Measurements from ENCODE around the gene TIMM44.
"Not testable (repeated sequence)": the region's sequence is repeated elsewhere in the genome, so short reads cannot be mapped to it uniquely, and the experiment has no call there.

The TIMM44 gene

GRCh38 chr19:7902796-7903243 lies 40.6 kb downstream of the TIMM44 start:
- peak overlapping the region; percentile 83 for H3K4me3 ChIP-seq (ENCODE audit: low read depth, low read length)

- H3K4me3 ChIP-seq (ENCODE audit: low read depth, low read length) = no peak overlapping the region
Observed at GRCh38 chr19:7901337-7901736, 42.1 kb downstream of the TIMM44 start.

GRCh38 chr19:7900931-7901330 lies 42.5 kb downstream of the TIMM44 start:
- H3K4me3 ChIP-seq (ENCODE audit: low read depth, low read length) = no peak overlapping the region

GRCh38 chr19:7900401-7900870 lies 43.0 kb downstream of the TIMM44 start:
- H3K4me3 ChIP-seq (ENCODE audit: low read depth, low read length) = no peak overlapping the region

- no peak overlapping the region for H3K4me3 ChIP-seq (ENCODE audit: low read depth, low read length)
Observed at GRCh38 chr19:7899751-7900378, 43.6 kb downstream of the TIMM44 start.

GRCh38 chr19:7898967-7899366 lies 44.5 kb downstream of the TIMM44 start:
- H3K4me3 ChIP-seq (ENCODE audit: low read depth, low read length) = no peak overlapping the region

- H3K4me3 ChIP-seq (ENCODE audit: low read depth, low read length) = no peak overlapping the region
Observed at GRCh38 chr19:7897292-7897691, 46.2 kb downstream of the TIMM44 start.

- no peak overlapping the region for H3K4me3 ChIP-seq (ENCODE audit: low read depth, low read length)
Observed at GRCh38 chr19:7895565-7895964, 47.9 kb downstream of the TIMM44 start.

- H3K4me3 ChIP-seq (ENCODE audit: low read depth, low read length) = no peak overlapping the region
Observed at GRCh38 chr19:7894612-7895309, 48.7 kb downstream of the TIMM44 start.

- H3K4me3 ChIP-seq (ENCODE audit: low read depth, low read length) = not testable (repeated sequence)
Observed at GRCh38 chr19:7893362-7894101, 49.9 kb downstream of the TIMM44 start.

GRCh38 chr19:7888826-7889217 lies 54.6 kb downstream of the TIMM44 start:
- peak overlapping the region; percentile 50 for H3K4me3 ChIP-seq (ENCODE audit: low read depth, low read length)

GRCh38 chr19:7888145-7888825 lies 55.2 kb downstream of the TIMM44 start, which contains the start of gene LRRC8E:
Gene LRRC8E (plus strand): TSS chr19:7888510. CDS start chr19:7895604, 7,094 bp downstream.
- peak within 1 kb of the TSS; percentile 50 for H3K4me3 ChIP-seq (ENCODE audit: low read depth, low read length)

- H3K4me3 ChIP-seq (ENCODE audit: low read depth, low read length) = no peak overlapping the region
Observed at GRCh38 chr19:7887408-7888144, 55.9 kb downstream of the TIMM44 start.

- no peak overlapping the region for H3K4me3 ChIP-seq (ENCODE audit: low read depth, low read length)
Observed at GRCh38 chr19:7885818-7886217, 57.6 kb downstream of the TIMM44 start.

GRCh38 chr19:7883796-7884570 lies 59.5 kb downstream of the TIMM44 start:
- no peak overlapping the region for H3K4me3 ChIP-seq (ENCODE audit: low read depth, low read length)

- no peak overlapping the region for H3K4me3 ChIP-seq (ENCODE audit: low read depth, low read length)
Observed at GRCh38 chr19:7883105-7883504, 60.4 kb downstream of the TIMM44 start.

GRCh38 chr19:7881910-7882309 lies 61.6 kb downstream of the TIMM44 start:
- no peak overlapping the region for H3K4me3 ChIP-seq (ENCODE audit: low read depth, low read length)

- H3K4me3 ChIP-seq (ENCODE audit: low read depth, low read length) = no peak overlapping the region
Observed at GRCh38 chr19:7879836-7880235, 63.6 kb downstream of the TIMM44 start.

- no peak overlapping the region for H3K4me3 ChIP-seq (ENCODE audit: low read depth, low read length)
Observed at GRCh38 chr19:7879111-7879807, 64.2 kb downstream of the TIMM44 start.
